A673 (cell line): ENCODE results near the gene RPTOR. TPM values are rescaled to one million over a fixed set of nuclear protein-coding genes. Genes with fewer than 3 reads are reported as not detected.

Experiments
- BruUV-seq: library from RNA; stranded (reverse); fragments of 400-500 nt; replicated peaks from 2 replicates; lab custom pipeline; 2021; lab: Mats Ljungman, UMichigan
- CTCF ChIA-PET: fragments of 300-600 bp; sonication (Branson Sonifier 250); formaldehyde crosslinking; loops from one replicate; lab custom pipeline; 2022; ENCODE audit warnings: antibody characterized with exemption; lab: Charles Lee
- POLR2A ChIA-PET: fragments of 300-600 bp; sonication (Branson Sonifier 250); formaldehyde crosslinking; loops from one replicate; lab custom pipeline; 2022; ENCODE audit warnings: antibody characterized with exemption; ENCODE audit not compliant: low non-redundant PET; lab: Charles Lee
- DNase-seq: peaks from one replicate; pipeline ENCODE4 v3.0.0-alpha.2; 2015; ENCODE audit warnings: low spot score
- H3K27ac ChIP-seq: fragments of 200-600 bp; sonication (generic); 2 replicates; pipeline ENCODE4 v1.5.1; 2016; ENCODE audit warnings: mixed run types, low read depth, mild to moderate bottlenecking, mixed read lengths, antibody characterized with exemption, low read length; ENCODE audit not compliant: poor library complexity, severe bottlenecking
- H3K27me3 ChIP-seq: fragments of 200-600 bp; sonication (generic); replicated peaks from 2 replicates; pipeline ENCODE4 v1.6.1; 2017; ENCODE audit warnings: mixed run types, low read depth, mild to moderate bottlenecking, mixed read lengths, antibody characterized with exemption, low read length; ENCODE audit not compliant: insufficient read depth, poor library complexity
- H3K36me3 ChIP-seq: fragments of 200-600 bp; sonication (generic); 2 replicates; pipeline ENCODE4 v1.6.1; 2016; ENCODE audit warnings: mixed run types, mild to moderate bottlenecking, mixed read lengths, antibody characterized with exemption, low read length; ENCODE audit not compliant: insufficient read depth, poor library complexity, severe bottlenecking
- H3K4me1 ChIP-seq: fragments of 200-600 bp; sonication (generic); 2 replicates; pipeline ENCODE4 v1.6.1; 2017; ENCODE audit warnings: mixed run types, mild to moderate bottlenecking, mixed read lengths, antibody characterized with exemption, low read length; ENCODE audit not compliant: insufficient read depth, poor library complexity, severe bottlenecking
- H3K4me3 ChIP-seq: fragments of 200-600 bp; sonication (generic); 2 replicates; pipeline ENCODE4 v1.5.1; 2016; ENCODE audit warnings: low read depth, mixed run types, mild to moderate bottlenecking, mixed read lengths, low read length; ENCODE audit not compliant: poor library complexity, severe bottlenecking
- H3K9me3 ChIP-seq: fragments of 200-600 bp; sonication (generic); 2 replicates; pipeline ENCODE4 v1.6.1; 2016; ENCODE audit warnings: mixed run types, low read depth, mild to moderate bottlenecking, mixed read lengths, antibody characterized with exemption, low read length; ENCODE audit not compliant: poor library complexity, severe bottlenecking
- CTCF ChIP-seq: fragments of 300-800, 200-600 bp; sonication (generic); conservative IDR thresholded peaks from 2 replicates; pipeline ENCODE4 v1.5.1; 2017; ENCODE audit warnings: low read depth, mild to moderate bottlenecking, antibody characterized with exemption, low read length, moderate library complexity, mixed read lengths
- EZH2 ChIP-seq: fragments of 200-600 bp; sonication (generic); IDR thresholded peaks from 2 replicates; pipeline ENCODE4 v1.6.1; 2017; ENCODE audit warnings: borderline replicate concordance, low read depth, mild to moderate bottlenecking, mixed read lengths, antibody characterized with exemption, low read length; ENCODE audit not compliant: poor library complexity, severe bottlenecking
- intact Hi-C: fragments of 100-400 bp; cut with micrococcal nuclease; formaldehyde crosslinking; loops from one replicate; pipeline ENCODE4 v1.10.0; 2022; ENCODE audit not compliant: unreplicated experiment
- total RNA-seq: library from RNA; stranded (reverse); gene quantifications from 2 replicates; pipeline ENCODE4 v1.2.3, GENCODE V29; 2021

The RPTOR gene
- total RNA-seq, 1 experiment from 2014 or later, result 55.2 TPM

- ChIA-PET CTCF (no interaction called here), POLR2A (no interaction called here)
- Histone ChIP-seq H3K36me3 (no peaks in the 10 kb centered on the region), H3K9me3 (no peaks in the 10 kb centered on the region), H3K4me1 (no peaks in the 10 kb centered on the region), H3K27ac (no peak overlapping the region), H3K27me3 (no peaks in the 10 kb centered on the region), H3K4me3 (no peak overlapping the region)
- no TSS peak for BruUV-seq
- no peak for TF ChIP-seq EZH2
- no peak for TF ChIP-seq CTCF
- no peak for DNase-seq
- intact Hi-C loops, result no loop called here
Observed at GRCh38 chr17:80769516-80769915, 224.9 kb downstream of the RPTOR start.

GRCh38 chr17:80769936-80770625 lies 225.4 kb downstream of the RPTOR start:
- no TSS peak for BruUV-seq
- Histone ChIP-seq H3K27ac (no peak overlapping the region), H3K4me3 (no peak overlapping the region), H3K9me3 (no peaks in the 10 kb centered on the region), H3K27me3 (no peaks in the 10 kb centered on the region), H3K4me1 (no peaks in the 10 kb centered on the region), H3K36me3 (no peaks in the 10 kb centered on the region)
- intact Hi-C loops, result no loop called here
- TF ChIP-seq EZH2 (no peak), CTCF (no peak)
- CTCF ChIA-PET, result no interaction called here
- no peak for DNase-seq
- POLR2A ChIA-PET, result no interaction called here

GRCh38 chr17:80770881-80771611 lies 226.4 kb downstream of the RPTOR start:
- ChIA-PET CTCF (no interaction called here), POLR2A (no interaction called here)
- no TSS peak for BruUV-seq
- Histone ChIP-seq H3K36me3 (no peaks in the 10 kb centered on the region), H3K27me3 (no peaks in the 10 kb centered on the region), H3K4me3 (no peak overlapping the region), H3K4me1 (no peaks in the 10 kb centered on the region), H3K27ac (no peak overlapping the region), H3K9me3 (no peaks in the 10 kb centered on the region)
- no peak for DNase-seq
- intact Hi-C loops, result no loop called here
- TF ChIP-seq CTCF (no peak), EZH2 (no peak)
